HG03139 (cell line): ENCODE measurements around the gene SLX4IP.
"Not testable (repeated sequence)": the region's sequence is repeated elsewhere in the genome, so short reads cannot be mapped to it uniquely, and the experiment has no call there.

Experiments used
- ATAC-seq: cut with Tn5 transposase; IDR thresholded peaks from one replicate; pipeline ENCODE4 v1.9.1; 2021; ENCODE audit not compliant: unreplicated experiment

Gene SLX4IP

GRCh38 chr20:10595985-10596384 lies 160.9 kb downstream of the SLX4IP start:
- no peak for ATAC-seq

- ATAC-seq = no peak
Observed at GRCh38 chr20:10596710-10597121, 161.6 kb downstream of the SLX4IP start.

GRCh38 chr20:10597637-10598036 lies 162.5 kb downstream of the SLX4IP start:
- ATAC-seq = no peak

- ATAC-seq = no peak
Observed at GRCh38 chr20:10602221-10602871, 167.2 kb downstream of the SLX4IP start.

- no peak for ATAC-seq
Observed at GRCh38 chr20:10603378-10603777, 168.3 kb downstream of the SLX4IP start.

- ATAC-seq = no peak
Observed at GRCh38 chr20:10603971-10604864, 169.1 kb downstream of the SLX4IP start.

GRCh38 chr20:10604865-10605440 lies 169.8 kb downstream of the SLX4IP start:
- ATAC-seq = no peak

- no peak for ATAC-seq
Observed at GRCh38 chr20:10605547-10606195, 170.6 kb downstream of the SLX4IP start.

- ATAC-seq = no peak
Observed at GRCh38 chr20:10609276-10609675, 174.2 kb downstream of the SLX4IP start.

- no peak for ATAC-seq
Observed at GRCh38 chr20:10609770-10610169, 174.7 kb downstream of the SLX4IP start.

- no peak for ATAC-seq
Observed at GRCh38 chr20:10610251-10610650, 175.1 kb downstream of the SLX4IP start.

GRCh38 chr20:10611357-10611756 lies 176.3 kb downstream of the SLX4IP start:
- peak; percentile 79 for ATAC-seq

GRCh38 chr20:10613426-10613825 lies 178.3 kb downstream of the SLX4IP start:
- ATAC-seq = not testable (repeated sequence)

- no peak for ATAC-seq
Observed at GRCh38 chr20:10613911-10614310, 178.8 kb downstream of the SLX4IP start.

- no peak for ATAC-seq
Observed at GRCh38 chr20:10616212-10616611, 181.1 kb downstream of the SLX4IP start.

- not testable (repeated sequence) for ATAC-seq
Observed at GRCh38 chr20:10617549-10618133, 182.5 kb downstream of the SLX4IP start.

GRCh38 chr20:10618611-10619245 lies 183.6 kb downstream of the SLX4IP start:
- ATAC-seq = no peak

GRCh38 chr20:10619427-10619826 lies 184.3 kb downstream of the SLX4IP start:
- no peak for ATAC-seq

- no peak for ATAC-seq
Observed at GRCh38 chr20:10621149-10621548, 186.0 kb downstream of the SLX4IP start.

GRCh38 chr20:10622657-10623418 lies 187.7 kb downstream of the SLX4IP start:
- ATAC-seq = no peak
